ENCODE results near the gene KHK.

KHK gene

GRCh38 chr2:27127883-27128667, 41.5 kb downstream of the KHK start:
- no peak overlapping the region for H3K27ac Mint-ChIP-seq
- peaks cover 42% of the 10 kb centered on the region for H3K36me3 Mint-ChIP-seq (ENCODE audit: low read depth)
- H3K9me3 Mint-ChIP-seq, result no peaks in the 10 kb centered on the region
- H3K4me1 Mint-ChIP-seq (ENCODE audit: low read depth), result peaks cover 12% of the 10 kb centered on the region
- H3K27me3 Mint-ChIP-seq, result no peaks in the 10 kb centered on the region
- intact Hi-C loops (cut with micrococcal nuclease), result no loop called here
- no peak overlapping the region for H3K4me3 Mint-ChIP-seq

- intact Hi-C loops (cut with micrococcal nuclease), result no loop called here
- H3K4me1 Mint-ChIP-seq (ENCODE audit: low read depth), result peaks cover 14% of the 10 kb centered on the region
- H3K27me3 Mint-ChIP-seq, result no peaks in the 10 kb centered on the region
- H3K36me3 Mint-ChIP-seq (ENCODE audit: low read depth), result peaks cover 48% of the 10 kb centered on the region
- peak overlapping the region; percentile 9 for H3K27ac Mint-ChIP-seq
- no peaks in the 10 kb centered on the region for H3K9me3 Mint-ChIP-seq
- H3K4me3 Mint-ChIP-seq, result no peak overlapping the region
Observed at GRCh38 chr2:27128668-27129571, 42.3 kb downstream of the KHK start.

DNA sequence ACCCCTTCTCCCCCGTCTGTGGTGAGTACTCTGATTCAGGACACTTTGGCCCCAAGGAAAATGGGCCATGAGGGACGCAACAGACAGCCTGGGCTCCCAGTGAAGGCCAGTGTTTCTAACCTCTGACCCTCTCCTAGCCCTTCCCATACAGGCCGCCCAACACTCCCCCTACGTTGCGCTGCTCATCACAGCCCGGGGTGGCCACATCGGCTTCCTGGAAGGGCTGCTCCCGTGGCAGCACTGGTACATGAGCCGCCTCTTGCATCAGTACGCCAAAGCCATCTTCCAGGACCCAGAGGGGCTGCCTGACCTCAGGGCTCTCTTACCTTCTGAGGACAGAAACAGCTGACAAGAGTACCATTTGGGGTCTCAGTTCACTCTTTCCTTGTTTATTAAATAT, 43.8 kb downstream of the KHK start:
- Mint-ChIP-seq H3K4me1 (ENCODE audit: low read depth) (peaks cover 18% of the 10 kb centered on the region), H3K4me3 (no peak overlapping the region), H3K9me3 (no peaks in the 10 kb centered on the region), H3K27ac (no peak overlapping the region), H3K27me3 (no peaks in the 10 kb centered on the region), H3K36me3 (ENCODE audit: low read depth) (peaks cover 56% of the 10 kb centered on the region)
- intact Hi-C loops (cut with micrococcal nuclease), result no loop called here

GRCh38 chr2:27131429-27131828, 44.9 kb downstream of the KHK start:
- Mint-ChIP-seq H3K9me3 (no peaks in the 10 kb centered on the region), H3K4me3 (no peak overlapping the region), H3K4me1 (ENCODE audit: low read depth) (peaks cover 20% of the 10 kb centered on the region), H3K27ac (no peak overlapping the region), H3K36me3 (ENCODE audit: low read depth) (peaks cover 56% of the 10 kb centered on the region), H3K27me3 (no peaks in the 10 kb centered on the region)
- intact Hi-C loops (cut with micrococcal nuclease), result no loop called here

- H3K4me3 Mint-ChIP-seq, result peak overlapping the region; percentile 95
- H3K27ac Mint-ChIP-seq, result peak overlapping the region; percentile 93
- H3K4me1 Mint-ChIP-seq (ENCODE audit: low read depth), result peaks cover 20% of the 10 kb centered on the region
- H3K36me3 Mint-ChIP-seq (ENCODE audit: low read depth), result peaks cover 56% of the 10 kb centered on the region
- intact Hi-C loops (cut with micrococcal nuclease), result no loop called here
- no peaks in the 10 kb centered on the region for H3K9me3 Mint-ChIP-seq
- H3K27me3 Mint-ChIP-seq, result no peaks in the 10 kb centered on the region
Observed at GRCh38 chr2:27133195-27133875, 46.8 kb downstream of the KHK start.

DNA sequence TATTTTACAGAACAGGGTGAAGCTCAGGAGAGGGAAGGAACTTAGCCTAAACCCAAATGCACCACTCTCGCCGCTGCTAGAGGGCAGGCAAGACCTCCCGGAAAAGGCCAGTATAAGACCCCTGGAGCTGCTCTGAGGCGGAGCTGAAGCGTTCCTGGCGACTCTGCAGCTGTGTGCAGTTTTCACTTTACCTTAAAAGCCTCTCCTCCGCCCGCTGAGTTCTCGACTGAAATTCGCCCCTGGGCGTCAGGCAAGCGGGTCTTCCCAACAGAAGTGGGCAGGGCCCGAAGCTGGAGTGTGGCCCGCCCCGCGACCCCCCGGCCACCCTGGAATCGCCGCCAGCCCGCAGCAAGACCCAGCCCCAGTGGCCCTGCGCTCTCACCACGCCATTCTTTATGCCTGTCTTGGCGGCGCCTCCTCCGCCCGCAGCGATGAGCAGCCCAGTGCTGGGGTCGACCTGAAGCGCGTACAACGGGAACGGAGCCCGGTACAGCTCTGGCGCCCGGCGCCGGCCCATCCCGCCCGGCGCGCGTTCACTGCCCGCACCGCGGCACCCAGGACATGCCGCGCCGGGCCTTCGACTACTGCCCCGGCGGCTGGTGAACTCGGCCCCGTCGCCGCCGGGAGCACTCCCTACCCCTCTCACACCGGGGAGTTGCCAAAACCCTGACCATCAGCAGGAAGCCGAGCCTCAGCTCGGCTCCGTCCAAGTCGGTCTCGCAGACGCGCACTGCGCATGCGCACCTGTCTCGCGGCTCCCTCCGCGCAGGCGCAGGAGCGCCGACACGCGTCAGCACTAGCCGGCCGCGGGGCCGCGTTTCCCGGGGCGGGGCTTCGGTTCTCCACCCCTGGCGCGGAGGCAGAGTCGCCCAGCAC, 47.6 kb downstream of the KHK start, which contains the start of gene PREB:
TSS of gene PREB (minus strand) at position 732 of the 876 bp plus-strand sequence. CDS start at position 517, 215 bp downstream.
- Mint-ChIP-seq H3K9me3 (no peaks in the 10 kb centered on the region), H3K4me1 (ENCODE audit: low read depth) (peaks cover 20% of the 10 kb centered on the region), H3K27ac (peak within 1 kb of the TSS; percentile 93), H3K36me3 (ENCODE audit: low read depth) (peaks cover 54% of the 10 kb centered on the region), H3K4me3 (peak within 1 kb of the TSS; percentile 95), H3K27me3 (peaks cover 2% of the 10 kb centered on the region)
- intact Hi-C loops (cut with micrococcal nuclease), result loop anchor here (1.0 to 2.0 kb wide), 2 partner anchors 11 to 75 kb away; partner anchors contain the start of gene ABHD1

DNA sequence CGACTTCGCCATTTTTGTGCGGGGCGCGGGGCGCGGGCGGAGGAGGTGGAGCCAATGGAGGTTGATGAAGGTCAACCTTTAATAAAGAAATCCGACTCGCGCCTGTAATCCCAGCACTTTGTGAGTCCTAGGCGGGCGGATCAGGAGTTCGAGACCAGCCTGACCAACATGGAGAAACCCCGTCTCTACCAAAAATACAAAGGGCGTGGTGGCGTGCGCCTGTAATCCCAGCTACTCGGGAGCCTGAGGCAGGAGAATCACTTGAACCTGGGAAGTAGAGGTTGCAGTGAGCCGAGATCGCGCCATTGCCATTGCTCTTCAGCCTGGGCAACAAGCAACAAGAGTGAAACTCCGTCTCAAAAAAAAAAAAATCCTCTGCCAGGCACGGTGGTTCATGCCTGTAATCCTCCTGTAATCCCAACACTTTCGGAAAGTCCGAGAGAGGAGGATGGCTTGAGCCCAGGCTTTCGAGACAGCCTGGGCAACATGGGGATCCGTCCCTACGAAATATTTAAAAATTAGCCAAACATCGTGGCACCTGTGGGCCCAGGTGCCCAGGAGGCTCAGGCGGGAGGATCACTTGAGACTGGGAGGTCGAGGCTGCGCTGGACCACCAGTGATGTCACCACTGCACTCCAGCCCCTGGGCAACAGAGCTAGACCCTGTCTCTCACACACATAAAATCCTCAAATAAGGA, 48.4 kb downstream of the KHK start:
- Mint-ChIP-seq H3K4me3 (peak overlapping the region; percentile 95), H3K4me1 (ENCODE audit: low read depth) (peaks cover 20% of the 10 kb centered on the region), H3K27ac (peak overlapping the region; percentile 93), H3K36me3 (ENCODE audit: low read depth) (peaks cover 46% of the 10 kb centered on the region), H3K9me3 (no peaks in the 10 kb centered on the region), H3K27me3 (peaks cover 5% of the 10 kb centered on the region)
- intact Hi-C loops (cut with micrococcal nuclease), result loop anchor here (1.0 to 2.0 kb wide), 2 partner anchors 12 to 74 kb away; partner anchors contain the start of gene ABHD1

DNA sequence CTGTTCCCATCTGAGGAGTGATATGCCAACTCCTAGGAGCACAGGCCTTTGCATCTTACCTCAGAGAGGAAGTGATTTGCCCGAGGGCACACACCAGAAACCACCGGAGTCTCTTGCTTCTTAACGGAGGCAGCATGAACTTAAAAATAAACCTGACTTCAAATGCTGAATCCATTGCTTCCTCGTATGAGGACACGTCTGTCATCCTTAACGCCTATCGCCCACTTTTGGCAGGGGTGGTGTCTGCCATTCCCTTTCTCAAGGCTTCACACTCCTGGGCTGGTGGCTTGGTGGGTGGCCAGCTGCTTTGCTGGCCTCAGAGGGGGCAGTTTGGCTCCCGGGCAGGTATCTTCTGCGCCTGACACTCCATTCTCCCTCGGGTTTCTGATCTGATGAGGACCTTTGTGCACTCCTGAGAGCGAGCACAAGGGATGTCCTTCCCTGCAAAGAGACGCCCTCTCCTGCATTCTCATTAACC, 48.9 kb downstream of the KHK start:
- Mint-ChIP-seq H3K27me3 (peaks cover 5% of the 10 kb centered on the region), H3K36me3 (ENCODE audit: low read depth) (peaks cover 40% of the 10 kb centered on the region), H3K4me3 (peak overlapping the region; percentile 95), H3K9me3 (no peaks in the 10 kb centered on the region), H3K27ac (peak overlapping the region; percentile 93), H3K4me1 (ENCODE audit: low read depth) (peaks cover 20% of the 10 kb centered on the region)
- intact Hi-C loops (cut with micrococcal nuclease), result loop anchor here (2.0 kb wide), 1 partner anchor 73 kb away; no protein-coding TSS in a partner anchor

DNA sequence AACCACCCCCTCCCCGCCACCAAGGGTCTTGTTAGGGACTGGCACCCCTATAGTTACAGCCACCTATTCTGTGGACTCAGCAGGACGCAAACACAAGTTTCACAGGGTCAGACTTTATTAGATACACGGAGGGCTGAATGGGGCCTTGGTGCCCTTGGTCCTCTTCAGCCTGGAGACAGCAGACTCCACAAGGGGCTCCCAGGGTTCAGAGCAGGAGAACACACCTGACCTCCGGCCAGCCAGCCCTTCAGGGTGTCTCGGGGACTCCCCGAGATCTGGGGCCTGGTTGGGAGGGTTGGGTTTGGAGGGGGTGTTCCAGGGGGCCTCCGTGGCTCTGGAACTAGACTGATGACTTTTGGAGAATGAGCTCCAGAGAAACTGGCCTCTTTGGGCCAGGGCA, 50.2 kb downstream of the KHK start:
- intact Hi-C loops (cut with micrococcal nuclease), result no loop called here
- Mint-ChIP-seq H3K36me3 (ENCODE audit: low read depth) (peaks cover 27% of the 10 kb centered on the region), H3K4me3 (no peak overlapping the region)

GRCh38 chr2:27137322-27137935, 50.9 kb downstream of the KHK start:
- Mint-ChIP-seq H3K4me3 (no peak overlapping the region), H3K9me3 (no peaks in the 10 kb centered on the region), H3K27me3 (peaks cover 5% of the 10 kb centered on the region), H3K36me3 (ENCODE audit: low read depth) (peaks cover 21% of the 10 kb centered on the region), H3K4me1 (ENCODE audit: low read depth) (peaks cover 19% of the 10 kb centered on the region), H3K27ac (no peak overlapping the region)
- intact Hi-C loops (cut with micrococcal nuclease), result no loop called here

More for the DNA sequence above, 50.2 kb downstream of the KHK start:
- peaks cover 20% of the 10 kb centered on the region for H3K4me1 Mint-ChIP-seq (ENCODE audit: low read depth)
- peaks cover 5% of the 10 kb centered on the region for H3K27me3 Mint-ChIP-seq
- H3K9me3 Mint-ChIP-seq, result no peaks in the 10 kb centered on the region
- no peak overlapping the region for H3K27ac Mint-ChIP-seq

DNA sequence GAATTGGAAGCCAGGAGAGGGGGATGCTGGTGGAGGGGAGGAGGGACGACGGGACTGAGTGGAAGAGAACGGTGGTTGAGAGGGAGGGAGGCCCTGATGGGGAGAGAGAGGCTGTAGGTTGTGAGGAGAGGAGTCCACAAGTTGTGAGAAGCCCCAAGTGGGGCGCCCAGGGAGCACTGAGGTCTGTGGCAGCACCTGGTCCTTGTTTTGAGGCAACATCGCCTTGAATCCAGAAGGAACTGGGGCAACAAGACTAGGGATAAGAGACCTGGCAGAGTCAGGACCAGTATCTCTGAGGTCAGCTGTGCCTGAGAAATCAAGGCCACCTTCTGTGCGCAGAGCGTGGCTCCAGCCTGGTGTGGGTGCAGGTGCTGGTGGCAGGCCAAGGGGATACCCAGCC, 51.5 kb downstream of the KHK start:
- Mint-ChIP-seq H3K27ac (no peak overlapping the region), H3K27me3 (peaks cover 5% of the 10 kb centered on the region), H3K4me1 (ENCODE audit: low read depth) (peaks cover 12% of the 10 kb centered on the region), H3K4me3 (no peak overlapping the region), H3K36me3 (ENCODE audit: low read depth) (peaks cover 14% of the 10 kb centered on the region), H3K9me3 (no peaks in the 10 kb centered on the region)
- intact Hi-C loops (cut with micrococcal nuclease), result no loop called here

DNA sequence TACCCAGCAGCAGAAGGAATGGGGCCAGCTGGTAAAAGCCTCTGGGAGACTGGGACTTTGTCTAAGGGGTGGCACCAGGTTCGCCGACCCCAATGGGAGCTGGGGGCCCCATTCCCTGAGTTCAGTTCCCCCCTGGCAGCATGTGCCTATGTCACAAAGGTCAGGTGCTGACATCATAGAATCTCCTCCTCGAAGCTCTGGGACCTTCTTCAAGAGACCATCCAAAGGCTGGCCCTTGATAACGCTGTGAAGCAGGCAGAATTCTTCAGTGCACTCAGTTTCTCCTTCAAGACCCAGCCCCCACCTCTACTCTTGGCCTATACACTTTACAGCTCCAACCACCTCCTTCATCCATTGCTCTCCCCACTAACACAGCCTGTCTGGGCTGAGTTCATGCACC, 52.7 kb downstream of the KHK start, which contains the start of gene PRR30:
TSS of gene PRR30 (minus strand) at position 101 of the 400 bp plus-strand sequence. CDS start 1,081 bp downstream, outside the sequence.
- Mint-ChIP-seq H3K27ac (no peak within 1 kb of the TSS), H3K4me3 (no peak within 1 kb of the TSS), H3K9me3 (no peaks in the 10 kb centered on the region), H3K4me1 (ENCODE audit: low read depth) (peaks cover 6% of the 10 kb centered on the region), H3K27me3 (peaks cover 13% of the 10 kb centered on the region), H3K36me3 (ENCODE audit: low read depth) (peaks cover 4% of the 10 kb centered on the region)
- intact Hi-C loops (cut with micrococcal nuclease), result no loop called here

Data from dendritic cell treated with granulocyte-macrophage colony-stimulating factor and Interleukin-4, amounts not matched to agents 40 ng/mL and 50 ng/mL, for 4 days (primary cell).